Osteoblast (primary cell): Measurements from ENCODE around the gene MSH4. TPM values are rescaled to one million over a fixed set of nuclear protein-coding genes. Genes with fewer than 3 reads are reported as not detected.

Experiments
- DNase-seq: peaks from one replicate; pipeline ENCODE4 v3.0.0; 2011; ENCODE audit warnings: low spot score, mixed read lengths; ENCODE audit not compliant: insufficient read length; ENCODE audit errors: missing footprints
- H2AFZ ChIP-seq: 2 replicates; pipeline ENCODE4 v1.6.0; 2011; ENCODE audit warnings: mild to moderate bottlenecking, low read length
- H3K27ac ChIP-seq: 2 replicates; pipeline ENCODE4 v1.5.1; 2011; ENCODE audit warnings: mild to moderate bottlenecking, low read depth, low read length, moderate library complexity
- H3K27me3 ChIP-seq: 2 replicates; pipeline ENCODE4 v1.6.0; 2012; ENCODE audit warnings: mild to moderate bottlenecking, control low read depth, inconsistent platforms, low read length, moderate library complexity; ENCODE audit not compliant: insufficient read depth
- H3K36me3 ChIP-seq: 2 replicates; pipeline ENCODE4 v1.5.1; 2011; ENCODE audit warnings: mild to moderate bottlenecking, low read length, control low read depth, moderate library complexity; ENCODE audit not compliant: insufficient read depth
- H3K4me1 ChIP-seq: 2 replicates; pipeline ENCODE4 v1.5.1; 2011; ENCODE audit warnings: mild to moderate bottlenecking, low read length, control low read depth, moderate library complexity; ENCODE audit not compliant: insufficient read depth
- H3K4me2 ChIP-seq: 2 replicates; pipeline ENCODE4 v1.6.0; 2011; ENCODE audit warnings: mild to moderate bottlenecking, low read length; ENCODE audit not compliant: insufficient read depth
- H3K4me3 ChIP-seq: fragments of 200-600 bp; sonication (generic); 3 replicates; pipeline ENCODE4 v1.5.1; 2012; ENCODE audit warnings: mild to moderate bottlenecking, low read length, inconsistent platforms; ENCODE audit not compliant: insufficient read depth
- H3K79me2 ChIP-seq: 2 replicates; pipeline ENCODE4 v1.6.0; 2012; ENCODE audit warnings: mild to moderate bottlenecking, low read length, control low read depth, inconsistent platforms; ENCODE audit not compliant: insufficient read depth
- H3K9me3 ChIP-seq: 2 replicates; pipeline ENCODE4 v1.5.1; 2011; ENCODE audit warnings: low read depth, low read length, control low read depth
- H4K20me1 ChIP-seq: 2 replicates; pipeline ENCODE4 v1.6.0; 2012; ENCODE audit warnings: mild to moderate bottlenecking, low read length, control low read depth; ENCODE audit not compliant: insufficient read depth
- small RNA-seq: library from RNA; depleted of rRNA; stranded (forward); fragments of <200 nt; gene quantifications from one replicate; pipeline ENCODE3, GENCODE V24; 2012
- total RNA-seq: library from RNA; depleted of rRNA; stranded (reverse); fragments of >200 nt; gene quantifications from 2 replicates; pipeline ENCODE4 v1.2.3, GENCODE V29; 2012
- TF ChIP-seq, protein P1 (sequence below): IDR thresholded peaks from 2 replicates; pipeline ENCODE4 v1.5.1; 2011; ENCODE audit warnings: mild to moderate bottlenecking, low read depth, low read length, moderate library complexity; ENCODE audit errors: extremely low read depth

The MSH4 gene
- total RNA-seq, 1 donor, result under 0.01 TPM

DNA sequence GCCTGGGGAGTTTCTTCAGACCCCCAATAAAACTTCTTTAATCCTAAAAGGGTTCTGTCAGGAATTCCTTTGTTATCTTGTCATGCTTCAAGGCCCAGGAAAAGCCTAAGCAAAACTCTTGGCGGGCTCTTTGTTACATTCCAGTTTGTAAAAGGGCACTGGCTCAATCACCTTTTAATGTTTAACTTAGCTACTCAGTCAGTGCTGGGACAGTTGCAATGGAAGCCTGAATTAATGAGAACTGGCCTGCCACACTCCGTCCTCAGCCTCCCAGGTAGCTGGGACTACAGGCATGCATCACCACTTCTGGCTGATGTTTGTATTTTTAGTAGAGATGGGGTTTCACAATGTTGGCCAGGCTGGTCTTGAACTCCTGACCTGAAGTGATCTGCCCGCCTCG, 156.8 kb downstream of the MSH4 start:
- H4K20me1 ChIP-seq, result no peaks in the 10 kb centered on the region
- H3K9me3 ChIP-seq, result no peaks in the 10 kb centered on the region
- H3K4me2 ChIP-seq, result no peak overlapping the region
- no peaks in the 10 kb centered on the region for H3K4me1 ChIP-seq
- no peak overlapping the region for H3K4me3 ChIP-seq
- H3K27ac ChIP-seq, result no peak overlapping the region
- TF ChIP-seq, protein P1, sequence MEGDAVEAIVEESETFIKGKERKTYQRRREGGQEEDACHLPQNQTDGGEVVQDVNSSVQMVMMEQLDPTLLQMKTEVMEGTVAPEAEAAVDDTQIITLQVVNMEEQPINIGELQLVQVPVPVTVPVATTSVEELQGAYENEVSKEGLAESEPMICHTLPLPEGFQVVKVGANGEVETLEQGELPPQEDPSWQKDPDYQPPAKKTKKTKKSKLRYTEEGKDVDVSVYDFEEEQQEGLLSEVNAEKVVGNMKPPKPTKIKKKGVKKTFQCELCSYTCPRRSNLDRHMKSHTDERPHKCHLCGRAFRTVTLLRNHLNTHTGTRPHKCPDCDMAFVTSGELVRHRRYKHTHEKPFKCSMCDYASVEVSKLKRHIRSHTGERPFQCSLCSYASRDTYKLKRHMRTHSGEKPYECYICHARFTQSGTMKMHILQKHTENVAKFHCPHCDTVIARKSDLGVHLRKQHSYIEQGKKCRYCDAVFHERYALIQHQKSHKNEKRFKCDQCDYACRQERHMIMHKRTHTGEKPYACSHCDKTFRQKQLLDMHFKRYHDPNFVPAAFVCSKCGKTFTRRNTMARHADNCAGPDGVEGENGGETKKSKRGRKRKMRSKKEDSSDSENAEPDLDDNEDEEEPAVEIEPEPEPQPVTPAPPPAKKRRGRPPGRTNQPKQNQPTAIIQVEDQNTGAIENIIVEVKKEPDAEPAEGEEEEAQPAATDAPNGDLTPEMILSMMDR, result no peak
- no peaks in the 10 kb centered on the region for H3K36me3 ChIP-seq
- no peaks in the 10 kb centered on the region for H3K79me2 ChIP-seq
- H2AFZ ChIP-seq, result no peak overlapping the region
- DNase-seq, result no peak
- H3K27me3 ChIP-seq, result no peaks in the 10 kb centered on the region

- H3K36me3 ChIP-seq, result no peaks in the 10 kb centered on the region
- no peaks in the 10 kb centered on the region for H4K20me1 ChIP-seq
- no peaks in the 10 kb centered on the region for H3K4me1 ChIP-seq
- TF ChIP-seq, protein P1, result no peak
- no peak for DNase-seq
- H3K27ac ChIP-seq, result no peak overlapping the region
- H3K79me2 ChIP-seq, result no peaks in the 10 kb centered on the region
- H3K9me3 ChIP-seq, result no peaks in the 10 kb centered on the region
- H3K4me3 ChIP-seq, result no peak overlapping the region
- H2AFZ ChIP-seq, result no peak overlapping the region
- no peak overlapping the region for H3K4me2 ChIP-seq
- H3K27me3 ChIP-seq, result no peaks in the 10 kb centered on the region
These were observed 157.9 kb downstream of the MSH4 start for GRCh38 chr1:75954586-75954985.

Small RNA genes lying within 50 kb of the gene (small RNA-seq; reads per million reads assigned to genes)
- gene SNORD45A, result not detected
- gene SNORD45B, result not detected
- gene SNORD45C, result not detected

Other genes with a start within 250 kb of the MSH4 start
- under 0.01 and 0.36 TPM in 2 replicates for gene SLC44A5, start 185.8 kb upstream of the MSH4 start, total RNA-seq
- 28.9 and 33.7 TPM in 2 replicates for gene ACADM, start 72.2 kb upstream of the MSH4 start, total RNA-seq
- 66.0 and 76.0 TPM in 2 replicates for gene RABGGTB, start 10.6 kb upstream of the MSH4 start, total RNA-seq
- not detected in 2 replicates for gene ASB17, start 135.5 kb downstream of the MSH4 start, total RNA-seq